ENCODE measurements around the gene SAPCD1. TPM values are rescaled to one million over a fixed set of nuclear protein-coding genes. Genes with fewer than 3 reads are reported as not detected.

The SAPCD1 gene
- total and polyA plus RNA-seq, 2 donors (not counting 1 experiment from before 2014, with no cell fraction given), result 12.9 TPM

DNA sequence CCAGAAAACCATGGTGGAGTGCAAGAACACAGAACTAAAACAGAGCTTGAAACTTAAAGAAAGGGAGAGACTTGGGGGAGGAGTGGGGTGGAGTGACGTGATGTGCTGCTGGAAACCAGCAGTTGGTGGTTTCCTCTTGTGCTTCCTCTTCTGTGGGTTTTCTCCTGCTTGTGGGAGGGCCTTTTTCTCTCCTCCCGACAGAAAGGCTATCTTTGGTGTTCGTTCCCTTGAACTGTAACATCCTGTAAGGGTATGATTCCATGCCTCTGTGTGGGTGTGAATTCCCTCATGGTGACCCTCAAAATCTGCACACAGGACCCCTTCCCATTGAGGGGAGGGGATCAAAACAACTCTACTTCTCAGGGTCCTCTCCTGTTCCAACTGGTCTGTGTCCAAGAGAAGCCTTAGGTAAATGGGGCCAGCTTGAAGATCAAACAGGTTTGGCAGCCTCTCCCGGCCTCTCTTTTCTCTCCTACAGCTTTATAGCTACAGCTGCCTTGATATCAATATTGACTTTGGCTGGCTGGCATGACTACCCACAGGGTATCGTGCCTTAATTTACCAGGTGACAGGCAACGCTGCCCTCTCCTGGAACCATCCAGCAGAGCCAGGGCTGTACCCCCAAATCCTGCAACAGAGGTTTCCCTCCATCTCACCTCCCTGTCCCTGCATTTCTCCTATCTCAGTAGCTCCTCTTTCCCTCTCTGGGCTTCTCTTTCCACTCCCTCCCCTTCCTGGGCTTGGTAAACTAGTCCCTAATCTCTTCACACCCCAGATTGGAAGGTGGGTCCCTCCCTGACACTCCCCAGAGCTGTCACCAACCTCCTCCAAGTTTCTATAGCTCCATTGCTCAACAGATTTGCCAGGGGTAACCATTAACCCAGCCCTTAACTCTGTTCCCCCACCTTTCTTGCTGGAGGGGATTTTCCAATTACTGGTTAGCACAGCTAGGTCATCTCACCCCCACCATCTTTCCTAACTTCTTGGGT lies 24.2 kb upstream of the SAPCD1 start:
- H3K27me3 Mint-ChIP-seq, result no peaks in the 10 kb centered on the region
- H3K4me1 Mint-ChIP-seq, result peaks cover 75% of the 10 kb centered on the region
- H3K4me3 ChIP-seq (ENCODE audit: control extremely low read depth in 1 of 5, extremely low read depth in 1 of 5, insufficient read depth in 1 of 5, low read depth in 2 of 5, low read length in 4 of 5), result peak overlapping the region; percentile 0 to 87 (median 44)

More for the DNA sequence above, 24.2 kb upstream of the SAPCD1 start:
- no peak for TF ChIP-seq EZH2 (IDR thresholded peaks at IDR 0.05; ENCODE audit: borderline replicate concordance, insufficient read depth, low read depth, low read length, poor library complexity, severe bottlenecking)
- TF ChIP-seq, protein P1, sequence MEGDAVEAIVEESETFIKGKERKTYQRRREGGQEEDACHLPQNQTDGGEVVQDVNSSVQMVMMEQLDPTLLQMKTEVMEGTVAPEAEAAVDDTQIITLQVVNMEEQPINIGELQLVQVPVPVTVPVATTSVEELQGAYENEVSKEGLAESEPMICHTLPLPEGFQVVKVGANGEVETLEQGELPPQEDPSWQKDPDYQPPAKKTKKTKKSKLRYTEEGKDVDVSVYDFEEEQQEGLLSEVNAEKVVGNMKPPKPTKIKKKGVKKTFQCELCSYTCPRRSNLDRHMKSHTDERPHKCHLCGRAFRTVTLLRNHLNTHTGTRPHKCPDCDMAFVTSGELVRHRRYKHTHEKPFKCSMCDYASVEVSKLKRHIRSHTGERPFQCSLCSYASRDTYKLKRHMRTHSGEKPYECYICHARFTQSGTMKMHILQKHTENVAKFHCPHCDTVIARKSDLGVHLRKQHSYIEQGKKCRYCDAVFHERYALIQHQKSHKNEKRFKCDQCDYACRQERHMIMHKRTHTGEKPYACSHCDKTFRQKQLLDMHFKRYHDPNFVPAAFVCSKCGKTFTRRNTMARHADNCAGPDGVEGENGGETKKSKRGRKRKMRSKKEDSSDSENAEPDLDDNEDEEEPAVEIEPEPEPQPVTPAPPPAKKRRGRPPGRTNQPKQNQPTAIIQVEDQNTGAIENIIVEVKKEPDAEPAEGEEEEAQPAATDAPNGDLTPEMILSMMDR (IDR thresholded peaks at IDR 0.05), result peak; percentile 11
- WGBS (ENCODE audit: insufficient coverage), result 5% methylated on average over 4 of the region's 6 CpGs
- intact Hi-C loops (cut with micrococcal nuclease), result loop anchor here (1.0 to 10.0 kb wide), 11 partner anchors 8 to 457 kb away; partner anchors contain the start of genes ABHD16A, CSNK2B, DDX39B and DXO
- peak overlapping the region; percentile 91 for H3K9ac ChIP-seq (ENCODE audit: low read length)
- H4K20me1 ChIP-seq (ENCODE audit: control insufficient read depth, insufficient read depth, low read length, poor library complexity, severe bottlenecking), result peaks cover 7% of the 10 kb centered on the region
- H3K36me3 ChIP-seq (replicated peaks in 1 of 2; ENCODE audit: control extremely low read depth in 1 of 2, control insufficient read depth in 1 of 2, extremely low read depth in 1 of 2, insufficient read depth in 2 of 2, low read length in 1 of 2), result peaks cover 6 to 12% of the 10 kb centered on the region in 2 experiments
- peak; percentile 25 for ATAC-seq (ENCODE audit: low read depth)
- peak overlapping the region; percentile 82 for H3K4me2 ChIP-seq (replicated peaks; ENCODE audit: low read depth, low read length, poor library complexity, severe bottlenecking)
- no peaks in the 10 kb centered on the region for H3K27me3 ChIP-seq (replicated peaks in 1 of 4; ENCODE audit: control extremely low read depth in 1 of 4, control insufficient read depth in 3 of 4, insufficient read depth in 4 of 4, low read length in 3 of 4)
- H3K27ac ChIP-seq (ENCODE audit: low read length in 2 of 2), result peak overlapping the region; percentile 81 to 96
- H3K4me1 ChIP-seq (ENCODE audit: control insufficient read depth in 2 of 2, insufficient read depth in 2 of 2, low read length in 2 of 2), result peaks cover 53 to 57% of the 10 kb centered on the region in 2 donors
- CTCF ChIA-PET, result interaction anchor here (0.6 to 7.8 kb wide), 18 partner anchors 9 to 149 kb away, joined by 3 to 90 read pairs (median 4); partner anchors contain the start of genes ABHD16A, DDAH2, LSM2 and LY6G5C
- peak overlapping the region; percentile 42 for H2AFZ ChIP-seq (ENCODE audit: insufficient read depth, low read depth, low read length, poor library complexity, severe bottlenecking)
- peak overlapping the region; percentile 100 for H3K4me3 Mint-ChIP-seq
- peaks cover 57% of the 10 kb centered on the region for H3K79me2 ChIP-seq (ENCODE audit: control insufficient read depth, insufficient read depth, low read length)
- no peaks in the 10 kb centered on the region for H3K9me3 ChIP-seq (ENCODE audit: control extremely low read depth in 1 of 3, control insufficient read depth in 2 of 3, insufficient read depth in 1 of 3, low read length in 2 of 3)
- H3K9me3 Mint-ChIP-seq (ENCODE audit: insufficient read depth), result no peaks in the 10 kb centered on the region
- peak; percentile 90 for DNase-seq
- POLR2A ChIA-PET, result interaction anchor here (0.6 to 3.1 kb wide), 17 partner anchors 8 to 157 kb away, joined by 3 to 20 read pairs (median 5); partner anchors contain the start of genes ABHD16A, DDAH2, HSPA1A and HSPA1B
- H3K27ac Mint-ChIP-seq, result peak overlapping the region; percentile 91

All from B cell (primary cell).